ENCODE results near the gene MC2R. TPM values are rescaled to one million over a fixed set of nuclear protein-coding genes. Genes with fewer than 3 reads are reported as not detected.

MC2R gene
- total RNA-seq: not detected in 2 replicates

GRCh38 chr18:13915391-13915790 is at the start of gene MC2R:
Gene MC2R (minus strand): TSS chr18:13915536. CDS start chr18:13885518, 30,018 bp downstream.

Other genes starting within 250 kb of the MC2R start
- 12.4 and 19.2 TPM in 2 replicates for gene FAM210A, start 189.0 kb downstream of the MC2R start, total RNA-seq
- 13.9 and 15.5 TPM in 2 replicates for gene RNMT, start 188.9 kb downstream of the MC2R start, total RNA-seq
- gene MC5R, start 91.4 kb downstream of the MC2R start, total RNA-seq: not detected in 2 replicates
- 0.86 and 2.0 TPM in 2 replicates for gene ZNF519, start 216.9 kb upstream of the MC2R start, total RNA-seq